ENCODE data around the gene SRRD.

Gene SRRD

GRCh38 chr22:26483439-26484359, at the start of gene SRRD, which contains the start of gene HPS4:
Gene SRRD (plus strand): TSS chr22:26483877. CDS start chr22:26483891, 14 bp downstream.
Gene HPS4 (minus strand): TSS chr22:26483783. CDS start chr22:26481762, 2,021 bp downstream.
- Histone ChIP-seq H3K9me3 (ENCODE audit: insufficient read depth, low read length, severe bottlenecking) (no peaks in the 10 kb centered on the region), H3K9ac (ENCODE audit: low read depth, low read length) (peak within 1 kb of the TSS; percentile 80), H3K79me2 (ENCODE audit: insufficient read depth, low read length) (peaks cover 78% of the 10 kb centered on the region), H3K4me1 (ENCODE audit: insufficient read depth, low read length) (peaks cover 91% of the 10 kb centered on the region), H3K36me3 (ENCODE audit: insufficient read depth, low read length) (peaks cover 35% of the 10 kb centered on the region), H3K4me2 (ENCODE audit: insufficient read depth, low read length) (peak within 1 kb of the TSS; percentile 90), H3K27ac (ENCODE audit: low read length) (peak within 1 kb of the TSS; percentile 97), H3K27me3 (ENCODE audit: insufficient read depth, low read length, poor library complexity) (no peaks in the 10 kb centered on the region), H4K20me1 (ENCODE audit: insufficient read depth, low read length) (no peaks in the 10 kb centered on the region), H3K4me3 (ENCODE audit: low read depth in 1 of 2, low read length in 2 of 2) (peak within 1 kb of the TSS; percentile 46 to 91), H2AFZ (ENCODE audit: low read depth, low read length) (peak within 1 kb of the TSS; percentile 83)
- no peak for TF ChIP-seq CTCF (IDR thresholded peaks at IDR 0.05; ENCODE audit: borderline replicate concordance, extremely low read depth, low read length, poor library complexity, severe bottlenecking)
- TF ChIP-seq EZH2 (IDR thresholded peaks at IDR 0.05; ENCODE audit: borderline replicate concordance, low read depth, low read length, severe bottlenecking), result no peak
- DNase-seq (peak; percentile 90), ATAC-seq (ENCODE audit: insufficient read depth, low read depth) (peak; percentile 74)

- H3K27me3 ChIP-seq (ENCODE audit: insufficient read depth, low read length, poor library complexity), result no peaks in the 10 kb centered on the region
- H3K36me3 ChIP-seq (ENCODE audit: insufficient read depth, low read length), result peaks cover 8% of the 10 kb centered on the region; the same call in 1 of the 2 replicates
- H3K4me3 ChIP-seq (ENCODE audit: low read depth in 1 of 2, low read length in 2 of 2), result no peak overlapping the region
- H3K27ac ChIP-seq (ENCODE audit: low read length), result no peak overlapping the region
- TF ChIP-seq EZH2 (IDR thresholded peaks at IDR 0.05; ENCODE audit: borderline replicate concordance, low read depth, low read length, severe bottlenecking), result no peak
- no peak for TF ChIP-seq CTCF (IDR thresholded peaks at IDR 0.05; ENCODE audit: borderline replicate concordance, extremely low read depth, low read length, poor library complexity, severe bottlenecking)
- 0 out of 2 replicates have a peak, but pooled peaks cover 3% of the 10 kb centered on the region for H4K20me1 ChIP-seq (ENCODE audit: insufficient read depth, low read length)
- no peak overlapping the region for H3K4me2 ChIP-seq (ENCODE audit: insufficient read depth, low read length)
- H3K79me2 ChIP-seq (ENCODE audit: insufficient read depth, low read length), result no peaks in the 10 kb centered on the region
- DNase-seq (no peak), ATAC-seq (ENCODE audit: insufficient read depth, low read depth) (no peak)
- H3K4me1 ChIP-seq (ENCODE audit: insufficient read depth, low read length), result peaks cover 12% of the 10 kb centered on the region
- H3K9me3 ChIP-seq (ENCODE audit: insufficient read depth, low read length, severe bottlenecking), result no peaks in the 10 kb centered on the region
- H2AFZ ChIP-seq (ENCODE audit: low read depth, low read length), result no peak overlapping the region
- no peak overlapping the region for H3K9ac ChIP-seq (ENCODE audit: low read depth, low read length)
These were observed 48.2 kb upstream of the SRRD start for GRCh38 chr22:26435327-26436093.

GRCh38 chr22:26436903-26437515, 46.7 kb upstream of the SRRD start:
- Histone ChIP-seq H2AFZ (ENCODE audit: low read depth, low read length) (no peak overlapping the region), H3K4me2 (ENCODE audit: insufficient read depth, low read length) (no peak overlapping the region), H3K27ac (ENCODE audit: low read length) (no peak overlapping the region), H3K9ac (ENCODE audit: low read depth, low read length) (no peak overlapping the region), H4K20me1 (ENCODE audit: insufficient read depth, low read length) (0 out of 2 replicates have a peak, but pooled peaks cover 3% of the 10 kb centered on the region), H3K9me3 (ENCODE audit: insufficient read depth, low read length, severe bottlenecking) (no peaks in the 10 kb centered on the region), H3K4me3 (ENCODE audit: low read depth in 1 of 2, low read length in 2 of 2) (no peak overlapping the region), H3K27me3 (ENCODE audit: insufficient read depth, low read length, poor library complexity) (no peaks in the 10 kb centered on the region), H3K4me1 (ENCODE audit: insufficient read depth, low read length) (no peaks in the 10 kb centered on the region), H3K36me3 (ENCODE audit: insufficient read depth, low read length) (peaks cover 8% of the 10 kb centered on the region; the same call in 1 of the 2 replicates), H3K79me2 (ENCODE audit: insufficient read depth, low read length) (no peaks in the 10 kb centered on the region)
- DNase-seq (no peak), ATAC-seq (ENCODE audit: insufficient read depth, low read depth) (no peak)
- TF ChIP-seq CTCF (IDR thresholded peaks at IDR 0.05; ENCODE audit: borderline replicate concordance, extremely low read depth, low read length, poor library complexity, severe bottlenecking), result no peak
- TF ChIP-seq EZH2 (IDR thresholded peaks at IDR 0.05; ENCODE audit: borderline replicate concordance, low read depth, low read length, severe bottlenecking), result no peak
